Neural progenitor cell (in vitro differentiated cells): ENCODE data around the gene TIMELESS.

Experiments used
- CTCF ChIP-seq: fragments of 200-600 bp; sonication (generic); IDR thresholded peaks from 2 replicates; pipeline ENCODE4 v1.5.1; 2017; ENCODE audit warnings: antibody characterized with exemption, mild to moderate bottlenecking
- EZH2 ChIP-seq: fragments of 200-600 bp; sonication (generic); IDR thresholded peaks from 2 replicates; pipeline ENCODE4 v1.6.1; 2017; ENCODE audit warnings: antibody characterized with exemption, mild to moderate bottlenecking, moderate library complexity
- EZH2phosphoT487 ChIP-seq: fragments of 200-600 bp; sonication (generic); IDR thresholded peaks from 2 replicates; pipeline ENCODE4 v1.6.1; 2017; ENCODE audit warnings: antibody characterized with exemption

GRCh38 chr12:56374726-56375597 is 74.3 kb downstream of the TIMELESS start:
- TF ChIP-seq CTCF (no peak), EZH2 (no peak), EZH2phosphoT487 (no peak)
